DOHH2 (cell line): ENCODE data around the gene GAK.
A peak's percentile ranks its signal among the peaks of the same experiment; 100 is the strongest.

Source experiments
- H3F3A ChIP-seq: fragments of 200-600 bp; sonication (generic), shearing (Covaris generic); 2 replicates; pipeline ENCODE4 v1.6.0; 2016; ENCODE audit warnings: antibody characterized with exemption, mild to moderate bottlenecking; ENCODE audit not compliant: control insufficient read depth, insufficient read depth
- H3K27ac ChIP-seq: fragments of 200-600 bp; sonication (generic); 2 replicates; pipeline ENCODE4 v1.5.1; 2014; ENCODE audit warnings: low read depth, mild to moderate bottlenecking, low read length, moderate library complexity
- H3K27me3 ChIP-seq: fragments of 200-600 bp; sonication (generic); 2 replicates; pipeline ENCODE4 v1.6.1; 2014; ENCODE audit warnings: mild to moderate bottlenecking, low read length, mixed read lengths; ENCODE audit not compliant: control insufficient read depth
- H3K36me3 ChIP-seq: fragments of 200-600 bp; sonication (generic); 2 replicates; pipeline ENCODE4 v1.6.1; 2014; ENCODE audit warnings: mild to moderate bottlenecking, low read length, moderate library complexity, mixed read lengths; ENCODE audit not compliant: control insufficient read depth
- H3K4me1 ChIP-seq: fragments of 200-600 bp; sonication (generic); 2 replicates; pipeline ENCODE4 v1.6.1; 2014; ENCODE audit warnings: mild to moderate bottlenecking, low read length, mixed read lengths; ENCODE audit not compliant: control insufficient read depth
- H3K4me2 ChIP-seq: fragments of 200-600 bp; sonication (generic); 2 replicates; pipeline ENCODE4 v1.6.0; 2014; ENCODE audit warnings: mild to moderate bottlenecking, low read length, moderate library complexity
- H3K4me3 ChIP-seq: fragments of 200-600 bp; sonication (generic); 2 replicates; pipeline ENCODE4 v1.5.1; 2014; ENCODE audit warnings: mild to moderate bottlenecking, low read length, mixed read lengths
- H3K79me2 ChIP-seq: fragments of 200-600 bp; sonication (generic); 2 replicates; pipeline ENCODE4 v1.6.1; 2014; ENCODE audit warnings: mild to moderate bottlenecking, low read length, mixed read lengths; ENCODE audit not compliant: control insufficient read depth
- H3K9me2 ChIP-seq: fragments of 200-600 bp; sonication (generic); replicated peaks from 2 replicates; pipeline ENCODE4 v1.6.1; 2014; ENCODE audit warnings: mild to moderate bottlenecking, low read length, mixed read lengths; ENCODE audit not compliant: control insufficient read depth
- H3K9me3 ChIP-seq: fragments of 200-600 bp; sonication (generic); 2 replicates; pipeline ENCODE4 v1.6.1; 2014; ENCODE audit warnings: antibody characterized with exemption, low read length, mixed read lengths; ENCODE audit not compliant: control insufficient read depth, insufficient read depth
- H4K20me1 ChIP-seq: fragments of 200-600 bp; sonication (generic); 2 replicates; pipeline ENCODE4 v1.6.0; 2014; ENCODE audit warnings: low read depth, mild to moderate bottlenecking, antibody characterized with exemption, low read length, moderate library complexity; ENCODE audit not compliant: control insufficient read depth, insufficient read depth
- EZH2phosphoT487 ChIP-seq: fragments of 200-600 bp; sonication (generic); IDR thresholded peaks from 2 replicates; pipeline ENCODE4 v1.6.1; 2017; ENCODE audit warnings: borderline replicate concordance, mild to moderate bottlenecking, antibody characterized with exemption, low read length, moderate library complexity, mixed read lengths
- TF ChIP-seq, protein P1 (sequence below): fragments of 200-600 bp; sonication (generic); IDR thresholded peaks from one replicate; pipeline ENCODE4 v1.5.1; 2014; ENCODE audit warnings: antibody characterized with exemption, mild to moderate bottlenecking, low read depth, low read length; ENCODE audit not compliant: poor library complexity, severe bottlenecking

Gene GAK

DNA sequence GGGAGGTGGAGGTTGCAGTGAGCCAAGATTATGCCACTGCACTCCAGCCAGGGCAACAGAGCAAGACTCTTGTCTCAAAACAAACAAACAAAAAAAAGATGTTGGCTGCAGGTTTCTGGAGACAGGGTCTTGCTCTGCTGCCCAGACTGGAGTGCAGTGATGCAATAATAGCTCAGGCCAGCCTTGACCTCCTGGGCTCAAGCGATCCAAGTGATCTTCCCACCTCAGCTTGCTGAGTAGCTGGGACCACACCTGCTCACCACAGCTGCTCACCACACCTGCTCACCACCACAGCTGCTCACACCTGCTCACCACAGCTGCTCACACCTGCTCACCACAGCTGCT, 76.3 kb downstream of the GAK start:
- H4K20me1 ChIP-seq = no peaks in the 10 kb centered on the region
- H3F3A ChIP-seq = peaks cover 13% of the 10 kb centered on the region
- H3K4me3 ChIP-seq = no peak overlapping the region
- no peaks in the 10 kb centered on the region for H3K4me1 ChIP-seq
- H3K27me3 ChIP-seq = no peaks in the 10 kb centered on the region
- no peaks in the 10 kb centered on the region for H3K9me2 ChIP-seq
- peaks cover 36% of the 10 kb centered on the region for H3K9me3 ChIP-seq
- H3K4me2 ChIP-seq = no peak overlapping the region
- H3K27ac ChIP-seq = 0 out of 2 replicates have a peak overlapping the region, but pooled peaks have one; percentile 24
- TF ChIP-seq, protein P1, sequence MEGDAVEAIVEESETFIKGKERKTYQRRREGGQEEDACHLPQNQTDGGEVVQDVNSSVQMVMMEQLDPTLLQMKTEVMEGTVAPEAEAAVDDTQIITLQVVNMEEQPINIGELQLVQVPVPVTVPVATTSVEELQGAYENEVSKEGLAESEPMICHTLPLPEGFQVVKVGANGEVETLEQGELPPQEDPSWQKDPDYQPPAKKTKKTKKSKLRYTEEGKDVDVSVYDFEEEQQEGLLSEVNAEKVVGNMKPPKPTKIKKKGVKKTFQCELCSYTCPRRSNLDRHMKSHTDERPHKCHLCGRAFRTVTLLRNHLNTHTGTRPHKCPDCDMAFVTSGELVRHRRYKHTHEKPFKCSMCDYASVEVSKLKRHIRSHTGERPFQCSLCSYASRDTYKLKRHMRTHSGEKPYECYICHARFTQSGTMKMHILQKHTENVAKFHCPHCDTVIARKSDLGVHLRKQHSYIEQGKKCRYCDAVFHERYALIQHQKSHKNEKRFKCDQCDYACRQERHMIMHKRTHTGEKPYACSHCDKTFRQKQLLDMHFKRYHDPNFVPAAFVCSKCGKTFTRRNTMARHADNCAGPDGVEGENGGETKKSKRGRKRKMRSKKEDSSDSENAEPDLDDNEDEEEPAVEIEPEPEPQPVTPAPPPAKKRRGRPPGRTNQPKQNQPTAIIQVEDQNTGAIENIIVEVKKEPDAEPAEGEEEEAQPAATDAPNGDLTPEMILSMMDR = no peak
- TF ChIP-seq EZH2phosphoT487 = no peak
- peaks cover 38% of the 10 kb centered on the region for H3K36me3 ChIP-seq
- H3K79me2 ChIP-seq = no peaks in the 10 kb centered on the region

DNA sequence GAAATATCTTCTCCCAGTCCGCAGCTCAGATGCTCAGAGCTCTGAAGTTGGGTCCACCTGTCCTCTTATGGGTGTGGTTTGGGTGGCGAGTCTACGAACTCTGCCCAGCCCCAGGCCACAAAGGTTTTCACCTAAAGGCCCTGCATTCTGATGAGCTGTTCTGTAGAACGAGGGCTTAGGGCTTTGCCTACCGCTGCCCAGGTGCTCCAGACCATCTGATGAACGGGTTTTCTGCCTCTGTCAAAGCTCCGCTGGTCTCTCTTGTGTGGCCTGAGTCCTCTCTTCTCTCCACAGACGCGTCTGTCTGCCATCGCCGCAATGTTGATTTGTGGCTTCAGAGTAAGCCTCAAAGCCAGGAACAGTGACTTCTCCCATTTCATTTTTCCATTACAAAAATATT, 77.8 kb downstream of the GAK start:
- no peak for TF ChIP-seq EZH2phosphoT487
- TF ChIP-seq, protein P1 = no peak
- H3K9me3 ChIP-seq = peaks cover 33% of the 10 kb centered on the region
- H3K79me2 ChIP-seq = no peaks in the 10 kb centered on the region
- no peaks in the 10 kb centered on the region for H3K4me1 ChIP-seq
- no peaks in the 10 kb centered on the region for H3K9me2 ChIP-seq
- H3K4me2 ChIP-seq = no peak overlapping the region
- H3K36me3 ChIP-seq = peaks cover 23% of the 10 kb centered on the region
- H3K27ac ChIP-seq = no peak overlapping the region
- peaks cover 13% of the 10 kb centered on the region for H3F3A ChIP-seq
- no peaks in the 10 kb centered on the region for H3K27me3 ChIP-seq
- no peak overlapping the region for H3K4me3 ChIP-seq
- no peaks in the 10 kb centered on the region for H4K20me1 ChIP-seq

GRCh38 chr4:853416-853781, 78.7 kb downstream of the GAK start:
- Histone ChIP-seq H3K9me3 (peaks cover 23% of the 10 kb centered on the region), H3K79me2 (no peaks in the 10 kb centered on the region), H3K27me3 (no peaks in the 10 kb centered on the region), H3K27ac (no peak overlapping the region), H3F3A (peaks cover 13% of the 10 kb centered on the region), H3K4me2 (no peak overlapping the region), H3K9me2 (no peaks in the 10 kb centered on the region), H4K20me1 (no peaks in the 10 kb centered on the region), H3K4me1 (no peaks in the 10 kb centered on the region), H3K4me3 (no peak overlapping the region), H3K36me3 (peaks cover 14% of the 10 kb centered on the region)
- TF ChIP-seq, protein P1 = no peak
- no peak for TF ChIP-seq EZH2phosphoT487
